HG02623 (cell line): ENCODE measurements around the gene FSCB.
"Not testable (repeated sequence)": the region's sequence is repeated elsewhere in the genome, so short reads cannot be mapped to it uniquely, and the experiment has no call there.

Experiments
- ATAC-seq: cut with Tn5 transposase; IDR thresholded peaks from one replicate; pipeline ENCODE4 v1.9.1; 2021; ENCODE audit warnings: moderate library complexity; ENCODE audit not compliant: unreplicated experiment

FSCB gene

GRCh38 chr14:44507183-44507582, at the start of gene FSCB:
TSS of gene FSCB (minus strand) at chr14:44507283. CDS start at chr14:44506987, 296 bp downstream.
- no peak for ATAC-seq

GRCh38 chr14:44531658-44532057, 24.6 kb upstream of the FSCB start:
- no peak for ATAC-seq

GRCh38 chr14:44530475-44530874, 23.4 kb upstream of the FSCB start:
- no peak for ATAC-seq

GRCh38 chr14:44529026-44529425, 21.9 kb upstream of the FSCB start:
- ATAC-seq: no peak

- no peak for ATAC-seq
These were observed 21.1 kb upstream of the FSCB start for GRCh38 chr14:44528180-44528579.

- ATAC-seq: no peak
These were observed 18.2 kb upstream of the FSCB start for GRCh38 chr14:44525237-44525636.

- ATAC-seq: not testable (repeated sequence)
These were observed 8.6 kb upstream of the FSCB start for GRCh38 chr14:44515668-44516067.

- no peak for ATAC-seq
These were observed 1.8 kb upstream of the FSCB start for GRCh38 chr14:44508834-44509233.

- no peak for ATAC-seq
These were observed 1.5 kb downstream of the FSCB start for GRCh38 chr14:44505588-44505987.

- ATAC-seq: peak; percentile 66
These were observed 9.9 kb downstream of the FSCB start for GRCh38 chr14:44497148-44497547.

GRCh38 chr14:44494137-44494536, 12.9 kb downstream of the FSCB start:
- no peak for ATAC-seq

- no peak for ATAC-seq
These were observed 16.1 kb downstream of the FSCB start for GRCh38 chr14:44490966-44491365.

- ATAC-seq: no peak
These were observed 29.1 kb downstream of the FSCB start for GRCh38 chr14:44477953-44478352.

GRCh38 chr14:44468771-44469170, 38.3 kb downstream of the FSCB start:
- no peak for ATAC-seq

GRCh38 chr14:44463356-44464004, 43.6 kb downstream of the FSCB start:
- ATAC-seq: no peak

GRCh38 chr14:44462381-44462780, 44.7 kb downstream of the FSCB start:
- no peak for ATAC-seq

- no peak for ATAC-seq
These were observed 45.3 kb downstream of the FSCB start for GRCh38 chr14:44461811-44462210.
